Jurkat, Clone E6-1 (cell line): ENCODE measurements around the gene CACNA2D3.
"Not testable (repeated sequence)": the region's sequence is repeated elsewhere in the genome, so short reads cannot be mapped to it uniquely, and the experiment has no call there.

Source experiments
- DNase-seq: peaks from one replicate; pipeline ENCODE4 v3.0.0-alpha.2; 2011; ENCODE audit warnings: low read depth, low spot score
- H3K4me3 ChIP-seq: 2 replicates; pipeline ENCODE4 v1.5.1; 2011; ENCODE audit warnings: mild to moderate bottlenecking, low read length, control low read depth, moderate library complexity

Gene CACNA2D3

GRCh38 chr3:54619531-54619930 is 497.2 kb downstream of the CACNA2D3 start:
- DNase-seq: no peak
- no peak overlapping the region for H3K4me3 ChIP-seq

GRCh38 chr3:54621184-54621583 is 498.8 kb downstream of the CACNA2D3 start:
- no peak for DNase-seq
- no peak overlapping the region for H3K4me3 ChIP-seq

GRCh38 chr3:54622678-54623077 is 500.3 kb downstream of the CACNA2D3 start:
- H3K4me3 ChIP-seq: no peak overlapping the region
- no peak for DNase-seq

GRCh38 chr3:54625805-54626787 is 503.7 kb downstream of the CACNA2D3 start:
- H3K4me3 ChIP-seq: no peak overlapping the region
- no peak for DNase-seq

GRCh38 chr3:54628888-54629441 is 506.6 kb downstream of the CACNA2D3 start:
- no peak overlapping the region for H3K4me3 ChIP-seq
- DNase-seq: no peak

- DNase-seq: no peak
- H3K4me3 ChIP-seq: no peak overlapping the region
Measured at GRCh38 chr3:54630101-54630623, 507.8 kb downstream of the CACNA2D3 start.

GRCh38 chr3:54631001-54631400 is 508.6 kb downstream of the CACNA2D3 start:
- DNase-seq, H3K4me3 ChIP-seq: not testable (repeated sequence)

GRCh38 chr3:54631516-54632325 is 509.4 kb downstream of the CACNA2D3 start:
- DNase-seq: no peak
- no peak overlapping the region for H3K4me3 ChIP-seq

GRCh38 chr3:54632326-54632665 is 509.9 kb downstream of the CACNA2D3 start:
- no peak for DNase-seq
- no peak overlapping the region for H3K4me3 ChIP-seq

- DNase-seq: no peak
- H3K4me3 ChIP-seq: no peak overlapping the region
Measured at GRCh38 chr3:54632834-54633233, 510.5 kb downstream of the CACNA2D3 start.

- DNase-seq: no peak
- H3K4me3 ChIP-seq: no peak overlapping the region
Measured at GRCh38 chr3:54633444-54634121, 511.2 kb downstream of the CACNA2D3 start.

GRCh38 chr3:54634122-54634469 is 511.7 kb downstream of the CACNA2D3 start:
- no peak overlapping the region for H3K4me3 ChIP-seq
- no peak for DNase-seq

GRCh38 chr3:54639790-54640372 is 517.5 kb downstream of the CACNA2D3 start:
- DNase-seq, H3K4me3 ChIP-seq: not testable (repeated sequence)

- no peak overlapping the region for H3K4me3 ChIP-seq
- no peak for DNase-seq
Measured at GRCh38 chr3:54641226-54642014, 519.1 kb downstream of the CACNA2D3 start.

- H3K4me3 ChIP-seq: no peak overlapping the region
- DNase-seq: no peak
Measured at GRCh38 chr3:54642147-54642546, 519.8 kb downstream of the CACNA2D3 start.

GRCh38 chr3:54647721-54648120 is 525.4 kb downstream of the CACNA2D3 start:
- no peak overlapping the region for H3K4me3 ChIP-seq
- no peak for DNase-seq

- no peak for DNase-seq
- no peak overlapping the region for H3K4me3 ChIP-seq
Measured at GRCh38 chr3:54649551-54649950, 527.2 kb downstream of the CACNA2D3 start.
